A549 (cell line): ENCODE results near the gene GPI. TPM values are rescaled to one million over a fixed set of nuclear protein-coding genes. Genes with fewer than 3 reads are reported as not detected.

Experiments used
- ATAC-seq, 2 experiments: fragments of 200-7000 bp in 1 of 2; fragments of >200 bp in 1 of 2; cut with Nextera tagmentation in 1 of 2; cut with Tn5 transposase in 1 of 2; 3 replicates each; pipeline versions ENCODE4 v1.8.0 to v1.9.1; 2018 to 2020; ENCODE audit warnings: mild to moderate bottlenecking in 1 of 2, moderate library complexity in 1 of 2
- CTCF ChIA-PET: fragments of 300-600 bp; sonication (Branson Sonifier 250); formaldehyde crosslinking; extraction: SDS; loops from one replicate; lab custom pipeline; 2021; ENCODE audit warnings: antibody characterized with exemption, inconsistent platforms; lab: Yijun Ruan, JAX
- POLR2A ChIA-PET: fragments of 350-600 bp; formaldehyde crosslinking; extraction: SDS; loops from one replicate; lab custom pipeline; 2021; ENCODE audit warnings: antibody characterized with exemption, inconsistent platforms; lab: Yijun Ruan, JAX
- DNase-seq, 2 experiments: peaks; one replicate each; pipeline versions ENCODE4 v3.0.0 to v3.0.0-alpha.2; 2011 to 2016; ENCODE audit warnings: low read depth in 1 of 2, low spot score in 1 of 2
- FAIRE-seq: peaks from 2 replicates; lab custom pipeline; 2011; peaks lifted over from hg19 to GRCh38; lab: Jason Lieb, UNC
- H3K27ac ChIP-seq, 2 experiments: fragments of >200 bp; sonication (Bioruptor Twin); formaldehyde crosslinking; 3 replicates each; pipeline ENCODE4 v1.5.1; 2016 to 2017
- H3K4me1 ChIP-seq: fragments of >200 bp; sonication (Bioruptor Twin); formaldehyde crosslinking; 3 replicates; pipeline ENCODE4 v1.6.1; 2016
- H3K4me2 ChIP-seq: fragments of >200 bp; sonication (Bioruptor Twin); formaldehyde crosslinking; 3 replicates; pipeline ENCODE4 v1.6.1; 2016
- H3K4me3 ChIP-seq: fragments of >200 bp; sonication (Bioruptor Twin); formaldehyde crosslinking; 3 replicates; pipeline ENCODE4 v1.5.1; 2016
- H3K9me3 ChIP-seq: fragments of >200 bp; sonication (Bioruptor Twin); formaldehyde crosslinking; 3 replicates; pipeline ENCODE4 v1.6.1; 2016
- ATOH8 ChIP-seq: fragments of 250-450 bp; sonication (Bioruptor Pico); IDR thresholded peaks from 2 replicates; pipeline ENCODE4 v1.5.0; 2020; ENCODE audit warnings: low read depth, mild to moderate bottlenecking, moderate library complexity
- CTCF ChIP-seq: fragments of >200 bp; sonication (Bioruptor Twin); formaldehyde crosslinking; IDR thresholded peaks from 3 replicates; pipeline ENCODE4 v1.5.1; 2016
- EHF ChIP-seq: fragments of 250-450 bp; sonication (Bioruptor Pico); IDR thresholded peaks from 2 replicates; pipeline ENCODE4 v1.5.0; 2020; ENCODE audit warnings: mild to moderate bottlenecking
- EP300 ChIP-seq, 2 experiments: fragments of >200 bp; sonication (Bioruptor Twin); formaldehyde crosslinking; IDR thresholded peaks; 2 replicates in 1 of 2; 3 replicates in 1 of 2; pipeline ENCODE4 v1.6.1; 2016 to 2017
- ESRRA ChIP-seq: fragments of 150-350 bp; IDR thresholded peaks from 2 replicates; pipeline ENCODE4 v1.6.1; 2014; ENCODE audit warnings: mild to moderate bottlenecking, low read length, borderline replicate concordance
- FOXS1 ChIP-seq: fragments of 250-450 bp; sonication (Bioruptor Pico); IDR thresholded peaks from 2 replicates; pipeline ENCODE4 v1.5.0; 2020; ENCODE audit warnings: mild to moderate bottlenecking, moderate library complexity
- JUN ChIP-seq, 2 experiments: fragments of >200 bp; sonication (Bioruptor Twin); formaldehyde crosslinking; IDR thresholded peaks; 2 replicates in 1 of 2; 3 replicates in 1 of 2; pipeline ENCODE4 v1.6.1; 2016 to 2017
- JUNB ChIP-seq: fragments of >200 bp; sonication (Bioruptor Twin); formaldehyde crosslinking; IDR thresholded peaks from 2 replicates; pipeline ENCODE4 v1.6.1; 2016
- MAX ChIP-seq: IDR thresholded peaks from 2 replicates; pipeline ENCODE4 v1.6.1; 2012
- MAZ ChIP-seq: fragments of 150-350 bp; IDR thresholded peaks from 2 replicates; pipeline ENCODE4 v1.6.1; 2014; ENCODE audit warnings: antibody characterized with exemption, low read depth, low read length, borderline replicate concordance
- POLR2A ChIP-seq: IDR thresholded peaks from 2 replicates; pipeline ENCODE4 v1.6.1; 2012; ENCODE audit warnings: mild to moderate bottlenecking, low read length
- REST ChIP-seq: fragments of 200-600 bp; sonication (generic); IDR thresholded peaks from 2 replicates; pipeline ENCODE4 v1.6.1; 2016; ENCODE audit warnings: antibody characterized with exemption, mild to moderate bottlenecking, moderate library complexity
- RFX5 ChIP-seq: fragments of 450-650 bp; IDR thresholded peaks from 2 replicates; pipeline ENCODE4 v1.7.1; 2014; ENCODE audit warnings: antibody characterized with exemption, mild to moderate bottlenecking, moderate library complexity
- RNF2 ChIP-seq: fragments of 200-600 bp; sonication (generic); IDR thresholded peaks from 2 replicates; pipeline ENCODE4 v1.6.1; 2016; ENCODE audit warnings: low read depth, mild to moderate bottlenecking, antibody characterized with exemption, moderate library complexity, borderline replicate concordance
- SREBF2 ChIP-seq: fragments of 450-650 bp; IDR thresholded peaks from 2 replicates; pipeline ENCODE4 v1.6.1; 2014; ENCODE audit warnings: mild to moderate bottlenecking, moderate library complexity
- WGBS: methylation state at CpG from one replicate; pipeline ENCODE4 v1.1.6; 2017; ENCODE audit errors: missing lambda C conversion rate; 5-methylcytosine and 5-hydroxymethylcytosine counted together
- polyA plus RNA-seq, 4 experiments: library from polyadenylated mRNA; depleted of rRNA in 3 of 4; stranded (reverse); fragments of >200 nt; fragmentation: RNase III in 1 of 4; extraction: RNeasy Plus Mini Kit Qiagen cat#74134 plus additional on column Dnase treatment in 1 of 4; gene quantifications; 2 replicates in 3 of 4; 3 replicates in 1 of 4; pipeline ENCODE4 v1.2.3, GENCODE V29; 2011 to 2017
- TF ChIP-seq, protein P1 (sequence below): fragments of >200 bp; sonication (Bioruptor Twin); formaldehyde crosslinking; IDR thresholded peaks from 2 replicates; pipeline ENCODE4 v1.6.1; 2016
- TF ChIP-seq, protein P2 (sequence below): fragments of >200 bp; sonication (Bioruptor Twin); formaldehyde crosslinking; IDR thresholded peaks from 3 replicates; pipeline ENCODE4 v1.6.1; 2016
- TF ChIP-seq, protein P3 (sequence below): IDR thresholded peaks from 2 replicates; pipeline ENCODE4 v1.6.1; 2012; ENCODE audit warnings: low read depth, borderline replicate concordance

The GPI gene
- polyA plus RNA-seq, 2 of the 4 experiments (the other 2 are of a cell fraction): 548 to 565 TPM

- TF ChIP-seq, protein P1, sequence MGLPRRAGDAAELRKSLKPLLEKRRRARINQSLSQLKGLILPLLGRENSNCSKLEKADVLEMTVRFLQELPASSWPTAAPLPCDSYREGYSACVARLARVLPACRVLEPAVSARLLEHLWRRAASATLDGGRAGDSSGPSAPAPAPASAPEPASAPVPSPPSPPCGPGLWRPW: no peak
- TF ChIP-seq JUN (IDR thresholded peaks at IDR 0.05): peak; percentile 64 to 84; a peak in 4 of 5 replicates
Measured at GRCh38 chr19:34359140-34359953, 5.6 kb upstream of the GPI start (continued).

- TF ChIP-seq EP300 (IDR thresholded peaks at IDR 0.05) (no peak), POLR2A (peak; percentile 18; the same call in 1 of the 2 replicates)
- TF ChIP-seq, protein P2, sequence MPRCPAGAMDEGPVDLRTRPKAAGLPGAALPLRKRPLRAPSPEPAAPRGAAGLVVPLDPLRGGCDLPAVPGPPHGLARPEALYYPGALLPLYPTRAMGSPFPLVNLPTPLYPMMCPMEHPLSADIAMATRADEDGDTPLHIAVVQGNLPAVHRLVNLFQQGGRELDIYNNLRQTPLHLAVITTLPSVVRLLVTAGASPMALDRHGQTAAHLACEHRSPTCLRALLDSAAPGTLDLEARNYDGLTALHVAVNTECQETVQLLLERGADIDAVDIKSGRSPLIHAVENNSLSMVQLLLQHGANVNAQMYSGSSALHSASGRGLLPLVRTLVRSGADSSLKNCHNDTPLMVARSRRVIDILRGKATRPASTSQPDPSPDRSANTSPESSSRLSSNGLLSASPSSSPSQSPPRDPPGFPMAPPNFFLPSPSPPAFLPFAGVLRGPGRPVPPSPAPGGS: 0 out of 3 replicates have a peak, but pooled peaks have one; percentile 2
- FAIRE-seq (no peak), DNase-seq (no peak), ATAC-seq (peak; percentile 2 to 3; a peak in 4 of 6 replicates)
- Histone ChIP-seq H3K4me3 (peak overlapping the region; percentile 47), H3K4me1 (peaks cover 23% of the 10 kb centered on the region), H3K27ac (peak overlapping the region; percentile 90 to 92), H3K4me2 (peak overlapping the region; percentile 86), H3K9me3 (no peaks in the 10 kb centered on the region)
- 84% methylated on average over 7 of the region's 7 CpGs for WGBS
- ChIA-PET POLR2A (interaction anchor here (0.6 to 2.1 kb wide), 10 partner anchors 9 to 1057 kb away, joined by 3 to 10 read pairs (median 4); partner anchors contain the start of genes CEBPA and UBA2), CTCF (interaction anchor here (0.6 to 18.3 kb wide), 20 partner anchors 9 to 954 kb away, joined by 3 to 348 read pairs (median 4); no protein-coding TSS in a partner anchor)
Measured at GRCh38 chr19:34359954-34360315, 5.1 kb upstream of the GPI start.

GRCh38 chr19:34360354-34360909 is 4.6 kb upstream of the GPI start:
- WGBS: 96% methylated on average over 9 of the region's 9 CpGs
- FAIRE-seq (no peak), DNase-seq (no peak), ATAC-seq (no peak)
- Histone ChIP-seq H3K4me3 (no peak overlapping the region), H3K9me3 (no peaks in the 10 kb centered on the region), H3K27ac (peak overlapping the region; percentile 90 to 92), H3K4me2 (peak overlapping the region; percentile 86), H3K4me1 (peaks cover 23% of the 10 kb centered on the region)
- TF ChIP-seq JUNB: 0 out of 2 replicates have a peak, but pooled peaks have one; percentile 22
- no peak for TF ChIP-seq ATOH8
- ChIA-PET CTCF (interaction anchor here (0.8 to 18.3 kb wide), 7 partner anchors 9 to 70 kb away, joined by 3 to 348 read pairs (median 4); no protein-coding TSS in a partner anchor), POLR2A (interaction anchor here (1.1 to 1.2 kb wide), 2 partner anchors 8 to 75 kb away, joined by 3 to 9 read pairs; no protein-coding TSS in a partner anchor)

- ChIA-PET CTCF (interaction anchor here (0.6 to 1.8 kb wide), 6 partner anchors 9 to 67 kb away, joined by 3 to 8 read pairs (median 4); no protein-coding TSS in a partner anchor), POLR2A (no interaction called here)
- Histone ChIP-seq H3K4me1 (peaks cover 41% of the 10 kb centered on the region), H3K4me2 (no peak overlapping the region), H3K9me3 (no peaks in the 10 kb centered on the region), H3K4me3 (no peak overlapping the region), H3K27ac (peak overlapping the region; percentile 23 to 49; a peak in 4 of 6 replicates)
- DNase-seq (no peak), ATAC-seq (no peak), FAIRE-seq (no peak)
- WGBS: 69% methylated on average over 3 of the region's 3 CpGs
- TF ChIP-seq JUNB: no peak
- no peak for TF ChIP-seq RFX5
- TF ChIP-seq MAZ: no peak
- no peak for TF ChIP-seq ATOH8
- no peak for TF ChIP-seq MAX
- TF ChIP-seq EHF (CRISPR knock-in tag): no peak
- TF ChIP-seq RNF2: no peak
- no peak for TF ChIP-seq REST
- TF ChIP-seq SREBF2: no peak
- TF ChIP-seq ESRRA: no peak
- TF ChIP-seq CTCF: no peak
- no peak for TF ChIP-seq FOXS1
- TF ChIP-seq JUN (IDR thresholded peaks at IDR 0.05): no peak
- TF ChIP-seq, protein P3, sequence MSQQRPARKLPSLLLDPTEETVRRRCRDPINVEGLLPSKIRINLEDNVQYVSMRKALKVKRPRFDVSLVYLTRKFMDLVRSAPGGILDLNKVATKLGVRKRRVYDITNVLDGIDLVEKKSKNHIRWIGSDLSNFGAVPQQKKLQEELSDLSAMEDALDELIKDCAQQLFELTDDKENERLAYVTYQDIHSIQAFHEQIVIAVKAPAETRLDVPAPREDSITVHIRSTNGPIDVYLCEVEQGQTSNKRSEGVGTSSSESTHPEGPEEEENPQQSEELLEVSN: no peak
Measured at GRCh38 chr19:34362679-34363069, 2.3 kb upstream of the GPI start.
